Kidney epithelial cell (primary cell): ENCODE data around the gene MOB2. TPM values are rescaled to one million over a fixed set of nuclear protein-coding genes. Genes with fewer than 3 reads are reported as not detected.
"Not testable (repeated sequence)": the region's sequence is repeated elsewhere in the genome, so short reads cannot be mapped to it uniquely, and the experiment has no call there.

ENCODE experiments used
- DNase-seq: peaks from one replicate; pipeline ENCODE4 v3.0.0-alpha.2; 2010; ENCODE audit warnings: low read depth
- H3K27me3 ChIP-seq: 2 replicates; pipeline ENCODE4 v1.6.0; 2011; ENCODE audit warnings: low read length; ENCODE audit not compliant: control insufficient read depth, insufficient read depth
- H3K36me3 ChIP-seq: 2 replicates; pipeline ENCODE4 v1.5.1; 2011; ENCODE audit warnings: low read length; ENCODE audit not compliant: control insufficient read depth, insufficient read depth
- H3K4me3 ChIP-seq: 2 replicates; pipeline ENCODE4 v1.5.1; 2011; ENCODE audit warnings: low read depth, mild to moderate bottlenecking, control low read depth, low read length
- CTCF ChIP-seq: IDR thresholded peaks from 2 replicates; pipeline ENCODE4 v1.5.1; 2011; ENCODE audit warnings: mild to moderate bottlenecking, moderate library complexity, low read length, control low read depth, inconsistent platforms; ENCODE audit not compliant: insufficient read depth, poor library complexity, severe bottlenecking
- total RNA-seq: library from RNA; depleted of rRNA; stranded (reverse); fragments of >200 nt; gene quantifications from 2 replicates; pipeline ENCODE4 v1.2.3, GENCODE V29; 2015

MOB2 gene
- total RNA-seq, 1 donor from 2014 or later: 18.1 TPM

GRCh38 chr11:1515082-1516060, 28.8 kb upstream of the MOB2 start:
- Histone ChIP-seq H3K36me3 (no peaks in the 10 kb centered on the region), H3K4me3 (no peak overlapping the region), H3K27me3 (no peaks in the 10 kb centered on the region)
- TF ChIP-seq CTCF: peak; percentile 90
- DNase-seq: no peak

GRCh38 chr11:1514336-1515061, 27.9 kb upstream of the MOB2 start:
- no peaks in the 10 kb centered on the region for H3K36me3 ChIP-seq
- no peak overlapping the region for H3K4me3 ChIP-seq
- no peaks in the 10 kb centered on the region for H3K27me3 ChIP-seq
- DNase-seq: no peak
- no peak for TF ChIP-seq CTCF

- Histone ChIP-seq H3K36me3 (no peaks in the 10 kb centered on the region), H3K4me3 (no peak overlapping the region), H3K27me3 (no peaks in the 10 kb centered on the region)
- no peak for DNase-seq
- no peak for TF ChIP-seq CTCF
Measured at GRCh38 chr11:1513326-1514296, 27.0 kb upstream of the MOB2 start.

- DNase-seq, H3K4me3 ChIP-seq, H3K36me3 ChIP-seq, H3K27me3 ChIP-seq: not testable (repeated sequence)
Measured at GRCh38 chr11:1512531-1513258, 26.1 kb upstream of the MOB2 start.

- no peak for TF ChIP-seq CTCF
- Histone ChIP-seq H3K4me3 (no peak overlapping the region), H3K36me3 (no peaks in the 10 kb centered on the region), H3K27me3 (no peaks in the 10 kb centered on the region)
- no peak for DNase-seq
Measured at GRCh38 chr11:1511937-1512496, 25.4 kb upstream of the MOB2 start.
